HG02981 (cell line): Measurements from ENCODE around the gene PLEKHA7.

Experiments
- ATAC-seq: cut with Tn5 transposase; IDR thresholded peaks from one replicate; pipeline ENCODE4 v1.9.1; 2021; ENCODE audit warnings: mild to moderate bottlenecking, moderate library complexity; ENCODE audit not compliant: unreplicated experiment

Gene PLEKHA7

GRCh38 chr11:16780698-16781550 is 233.3 kb downstream of the PLEKHA7 start:
- no peak for ATAC-seq

DNA sequence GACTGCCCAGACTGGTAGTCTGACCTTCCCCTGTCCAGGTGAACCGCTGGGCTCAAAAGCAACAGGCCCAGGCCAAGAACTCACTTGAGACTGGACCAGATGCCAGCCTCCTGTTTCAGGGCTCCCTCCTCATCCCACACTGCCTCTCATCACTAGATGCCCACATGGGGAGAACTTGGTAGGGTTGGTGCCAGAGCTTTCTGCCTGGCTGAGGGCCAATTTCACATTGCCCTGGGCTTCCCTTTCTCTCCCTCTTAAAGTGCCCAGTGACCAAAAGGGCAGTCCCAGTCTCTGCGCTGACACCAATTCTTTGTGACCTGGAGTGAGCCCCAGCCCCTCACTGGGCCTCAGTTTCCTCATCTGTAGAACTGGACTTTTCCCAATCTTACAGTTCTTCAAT is 234.1 kb downstream of the PLEKHA7 start:
- no peak for ATAC-seq

DNA sequence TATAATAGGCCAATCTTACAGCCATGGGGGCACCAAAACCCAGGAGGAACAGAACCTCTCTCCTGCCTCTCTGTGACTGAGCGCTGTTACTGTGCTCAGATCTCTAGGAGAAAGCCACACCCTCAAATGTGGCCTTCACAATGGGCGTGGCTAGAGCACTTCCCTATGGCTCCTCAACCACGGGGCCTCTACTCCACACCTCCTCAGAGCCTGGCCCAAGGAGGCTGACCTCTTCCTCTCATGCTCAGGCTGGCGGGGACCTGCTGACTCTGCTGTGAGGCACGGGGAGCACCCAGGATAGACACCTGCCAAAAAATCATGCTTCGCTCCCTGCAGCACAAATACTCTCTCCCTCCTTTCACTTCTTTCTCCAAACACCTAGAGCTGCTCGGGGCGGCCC is 234.8 kb downstream of the PLEKHA7 start:
- ATAC-seq, result no peak

DNA sequence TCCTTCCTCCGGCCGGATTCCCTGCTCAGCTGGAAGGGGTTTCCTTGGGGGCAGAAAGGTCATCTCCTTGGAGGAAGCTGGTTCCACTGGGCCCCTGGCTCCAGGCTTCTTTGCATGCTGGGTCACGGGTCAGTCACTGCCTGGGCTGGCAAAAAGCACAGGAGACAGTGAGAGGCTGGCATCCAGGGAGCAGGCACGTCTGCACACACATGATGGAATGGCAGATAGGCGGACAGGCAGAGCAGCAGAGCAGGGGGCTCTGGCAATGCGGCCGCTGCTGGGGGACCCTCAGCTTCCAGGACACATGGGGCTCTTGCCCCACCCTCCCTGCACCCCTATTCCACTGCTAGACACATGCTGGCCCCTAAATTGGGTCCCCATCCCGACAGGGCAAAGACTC is 235.3 kb downstream of the PLEKHA7 start:
- ATAC-seq, result no peak

- no peak for ATAC-seq
These were observed 235.9 kb downstream of the PLEKHA7 start for GRCh38 chr11:16778286-16778685.

DNA sequence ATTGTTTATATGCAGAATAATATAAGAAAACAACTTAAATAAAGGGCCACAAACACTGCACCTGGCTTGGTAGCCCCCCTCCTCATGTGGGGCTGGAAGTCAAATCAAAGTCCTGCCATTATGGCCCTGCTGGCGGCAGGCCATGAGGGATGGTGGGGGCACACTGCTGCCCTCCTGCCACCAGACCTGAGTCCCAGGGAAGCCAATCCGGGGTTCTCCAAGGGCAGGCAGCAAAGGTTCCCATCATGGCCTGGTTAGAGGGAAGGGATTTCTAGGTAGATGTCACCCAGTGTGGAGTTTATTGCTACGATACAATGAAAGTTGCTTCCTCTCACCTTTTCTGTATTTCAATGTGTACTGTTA is 236.6 kb downstream of the PLEKHA7 start:
- ATAC-seq, result no peak

- ATAC-seq, result no peak
These were observed 237.3 kb downstream of the PLEKHA7 start for GRCh38 chr11:16776711-16777612.

DNA sequence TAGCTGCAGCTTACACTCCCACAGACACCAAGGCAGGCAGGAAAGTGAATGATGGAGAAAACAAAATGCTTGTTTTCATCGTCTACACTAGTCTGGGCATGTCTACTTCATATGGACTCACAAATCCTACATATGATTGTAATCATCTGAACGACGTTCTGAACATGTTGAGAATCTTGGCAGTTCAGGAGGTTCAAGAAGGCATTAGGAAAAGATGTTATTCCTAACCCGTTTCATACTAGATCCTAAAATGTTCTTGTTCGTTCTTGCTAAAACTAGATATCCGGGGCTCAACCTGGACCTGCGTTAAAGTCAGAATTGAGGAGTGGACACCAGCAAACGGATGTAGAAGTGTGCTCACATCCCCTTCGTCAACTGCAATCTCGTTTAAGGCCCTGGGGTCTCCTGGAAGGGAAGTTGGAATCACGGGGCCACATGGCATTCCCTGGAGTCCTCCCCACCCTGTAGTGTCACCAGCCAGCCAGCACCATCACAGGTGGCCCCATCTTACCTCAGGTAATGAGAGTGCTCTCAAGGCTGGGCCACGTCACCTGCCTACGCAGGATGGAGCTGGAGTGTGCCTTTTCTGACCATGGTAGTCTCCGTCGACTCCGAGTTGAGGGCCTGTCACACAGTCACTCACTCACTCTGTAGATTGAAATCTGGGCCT is 238.5 kb downstream of the PLEKHA7 start:
- ATAC-seq, result no peak

GRCh38 chr11:16774936-16775613 is 239.1 kb downstream of the PLEKHA7 start:
- no peak for ATAC-seq

DNA sequence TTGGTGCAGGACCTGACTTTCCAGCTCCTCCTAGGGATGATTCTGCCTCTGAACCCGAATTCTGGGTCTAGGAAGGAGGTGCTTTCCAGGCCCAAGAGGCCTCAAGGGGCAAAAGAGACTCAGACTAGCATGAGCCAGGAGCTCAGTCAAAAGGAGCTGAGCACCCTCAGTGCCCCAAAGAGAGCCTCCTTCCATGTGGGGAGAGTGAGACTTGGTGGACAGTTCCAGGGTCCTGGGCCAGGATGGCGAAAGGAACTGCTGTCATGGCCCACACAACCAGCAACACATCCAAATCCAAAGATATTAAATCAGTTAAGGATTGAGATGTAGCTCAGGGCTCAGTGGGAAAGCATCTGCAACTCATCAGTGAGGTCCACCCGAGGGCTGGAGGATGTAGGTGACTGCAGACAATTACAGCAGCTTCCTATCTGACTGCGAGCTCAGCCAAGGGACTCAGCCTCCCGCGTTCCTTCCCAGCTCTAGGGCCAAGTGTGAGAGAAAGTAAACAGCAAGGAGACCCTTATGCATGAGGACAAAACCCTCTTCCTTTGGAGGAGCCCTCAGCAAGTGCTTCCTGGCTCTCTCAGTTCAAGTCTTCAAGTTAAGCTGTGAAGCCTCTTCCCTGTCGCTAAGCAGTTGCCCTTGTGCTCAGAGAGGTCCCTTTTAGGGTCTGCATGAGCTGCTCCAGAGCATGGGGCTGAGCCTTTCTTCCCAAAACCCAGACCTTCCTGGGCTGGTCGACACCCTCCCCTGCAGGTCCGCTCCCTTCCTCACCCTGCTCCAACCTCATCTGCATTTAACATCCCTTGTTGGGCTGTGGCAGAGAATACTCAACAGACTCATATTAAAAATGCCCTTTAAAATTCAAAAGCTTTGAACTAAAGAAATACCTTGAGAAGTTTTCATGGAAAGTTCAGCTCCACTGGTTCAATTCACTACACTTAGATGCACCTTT is 240.0 kb downstream of the PLEKHA7 start:
- ATAC-seq, result no peak

DNA sequence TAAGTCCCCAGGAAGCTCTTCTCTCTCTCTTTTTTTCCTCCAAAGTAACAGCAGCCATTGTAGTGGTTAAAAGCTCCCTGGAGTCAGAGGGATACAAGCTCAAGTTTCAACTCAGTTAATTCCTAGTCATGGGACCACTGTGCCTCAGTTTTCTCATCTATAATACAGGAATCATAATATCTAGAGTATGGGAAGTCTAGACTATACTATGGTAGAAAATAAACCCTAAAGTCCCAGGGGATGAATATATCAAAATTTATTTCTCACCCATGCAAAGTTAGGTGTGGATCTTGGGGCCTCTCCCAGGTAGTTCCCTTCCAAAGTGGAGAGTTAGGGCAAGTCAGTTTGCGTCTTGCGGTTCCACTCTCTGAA is 242.1 kb downstream of the PLEKHA7 start:
- ATAC-seq, result no peak

DNA sequence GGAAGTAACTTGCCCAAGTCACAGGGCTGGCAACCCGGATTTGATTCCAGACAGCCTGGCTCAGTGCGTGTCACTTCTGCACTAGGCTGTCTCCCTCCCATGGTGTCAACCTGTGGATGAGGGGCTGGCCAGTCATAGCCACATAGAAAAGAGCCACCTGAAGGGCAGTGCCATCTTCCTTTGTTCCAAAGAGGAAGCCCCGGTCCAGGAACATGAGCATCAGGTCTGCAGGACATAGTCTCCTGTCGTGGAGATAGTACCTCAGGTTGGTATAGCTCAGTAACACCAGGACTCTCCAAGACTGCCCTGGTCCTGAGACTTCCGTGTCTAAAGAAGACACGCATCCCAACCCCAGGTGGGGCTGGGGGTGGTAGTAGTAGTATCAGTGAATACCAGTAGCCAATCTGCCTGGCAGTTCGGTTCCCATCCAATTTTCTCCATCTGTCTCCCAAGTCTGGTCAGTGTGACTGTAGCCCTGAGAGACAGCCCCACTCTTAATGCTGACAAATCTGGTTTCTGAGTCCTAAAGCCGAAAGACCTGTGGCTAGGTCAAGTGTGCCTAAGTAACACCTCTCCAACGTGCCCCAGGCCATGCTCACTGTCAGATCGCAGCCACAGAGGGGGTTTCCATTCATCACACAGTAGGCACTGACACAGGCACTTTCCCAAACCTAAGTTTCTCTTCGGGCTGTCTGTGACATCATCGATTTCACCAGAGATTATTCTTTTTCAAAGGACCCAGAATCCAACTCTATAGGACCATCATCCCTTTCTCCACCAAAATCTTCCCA is 242.7 kb downstream of the PLEKHA7 start:
- no peak for ATAC-seq

GRCh38 chr11:16770016-16770415 is 244.2 kb downstream of the PLEKHA7 start:
- no peak for ATAC-seq

DNA sequence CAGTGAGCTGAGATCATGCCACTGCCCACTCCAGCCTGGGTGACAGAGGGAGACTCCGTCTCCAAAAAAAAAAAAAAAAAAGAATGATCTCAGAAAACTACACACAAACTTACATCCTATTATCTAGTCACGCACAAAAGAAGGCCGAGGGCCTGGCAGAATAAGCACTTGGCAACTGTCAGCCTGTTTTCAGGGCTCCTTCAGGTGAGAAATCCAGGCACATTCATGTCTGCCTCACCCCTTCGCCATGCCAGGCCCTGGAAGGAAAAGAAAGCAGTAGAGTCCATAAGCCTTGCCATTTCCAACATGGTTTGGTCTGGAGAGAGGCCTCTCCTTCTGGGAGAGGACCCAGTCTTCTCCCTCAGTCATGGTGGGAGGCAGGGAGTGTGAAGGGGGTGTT is 244.8 kb downstream of the PLEKHA7 start:
- ATAC-seq, result no peak

- ATAC-seq, result no peak
These were observed 246.3 kb downstream of the PLEKHA7 start for GRCh38 chr11:16767957-16768356.

DNA sequence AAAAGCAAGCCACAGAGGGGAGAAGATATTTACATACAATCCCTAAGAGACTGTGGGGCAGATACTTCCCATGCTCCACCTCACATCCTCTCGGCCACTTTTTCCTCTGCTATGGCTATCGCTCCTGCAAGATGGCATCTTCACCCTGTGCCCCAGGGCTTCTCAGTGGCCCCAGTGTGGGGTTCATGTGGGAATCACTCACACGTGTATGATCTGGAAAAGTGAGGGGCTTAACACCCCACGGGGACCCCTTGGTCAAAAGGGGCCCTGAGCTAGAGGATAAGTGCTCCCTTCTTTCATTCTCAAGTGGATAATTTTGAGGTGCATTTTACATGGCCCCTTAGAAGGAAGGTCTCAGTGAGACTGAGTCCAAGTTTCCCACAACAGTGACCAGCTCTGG is 247.1 kb downstream of the PLEKHA7 start:
- ATAC-seq, result no peak

DNA sequence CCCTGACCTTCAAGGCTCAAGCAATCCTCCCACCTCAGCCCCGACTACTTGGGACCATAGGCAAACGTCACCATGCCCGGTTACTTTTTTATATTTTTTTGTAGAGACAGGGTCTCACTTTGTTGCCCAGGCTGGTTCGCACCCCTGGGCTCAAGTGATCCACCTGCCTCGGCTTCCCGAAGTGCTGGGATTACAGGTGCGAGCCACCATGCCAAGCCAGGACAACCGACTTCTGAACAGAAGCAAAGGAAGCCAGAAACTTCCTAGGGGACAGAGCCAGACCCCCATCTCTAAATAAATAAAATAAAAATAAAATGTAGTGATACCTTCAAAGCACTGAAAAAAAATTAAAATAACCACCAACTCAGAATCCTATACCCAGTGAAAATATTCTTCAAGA is 249.3 kb downstream of the PLEKHA7 start:
- no peak for ATAC-seq

DNA sequence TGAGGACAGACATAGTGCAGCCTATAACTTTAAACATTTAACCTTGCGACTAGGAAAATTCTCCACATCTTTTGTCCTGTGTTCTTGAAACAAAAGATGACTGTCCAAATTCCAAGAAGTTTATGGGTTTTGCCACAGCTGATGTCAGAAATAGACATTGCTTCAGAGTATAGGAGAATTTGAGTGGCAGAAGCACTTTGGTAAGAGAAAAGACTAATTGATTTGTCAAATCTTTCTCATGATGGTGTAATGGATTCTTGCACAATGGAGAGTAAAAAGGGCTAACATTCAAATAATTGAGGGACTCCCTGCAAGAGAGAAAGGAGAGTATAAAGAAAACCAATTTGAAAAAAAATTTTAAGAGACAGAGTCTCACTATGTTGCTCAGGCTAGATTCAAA is 250.5 kb downstream of the PLEKHA7 start:
- ATAC-seq, result no peak

GRCh38 chr11:16759857-16760508 is 254.2 kb downstream of the PLEKHA7 start:
- no peak for ATAC-seq
